HG03108 (cell line): Measurements from ENCODE around the gene MAN2B1.
A peak's percentile ranks its signal among the peaks of the same experiment; 100 is the strongest.
"Not testable (repeated sequence)": the region's sequence is repeated elsewhere in the genome, so short reads cannot be mapped to it uniquely, and the experiment has no call there.

Experiments
- ATAC-seq: cut with Tn5 transposase; IDR thresholded peaks from one replicate; pipeline ENCODE4 v1.9.1; 2021; ENCODE audit warnings: moderate library complexity; ENCODE audit not compliant: unreplicated experiment

MAN2B1 gene

GRCh38 chr19:12623361-12624031 lies 43.0 kb downstream of the MAN2B1 start:
- ATAC-seq = no peak

GRCh38 chr19:12621253-12622024 lies 45.1 kb downstream of the MAN2B1 start:
- not testable (repeated sequence) for ATAC-seq

GRCh38 chr19:12617646-12618045 lies 48.9 kb downstream of the MAN2B1 start:
- no peak for ATAC-seq

- no peak for ATAC-seq
Observed at GRCh38 chr19:12611361-12611699, 55.2 kb downstream of the MAN2B1 start.

GRCh38 chr19:12610540-12611360 lies 55.8 kb downstream of the MAN2B1 start, which contains the start of the genes ZNF490 and ZNF791:
Gene ZNF490 (minus strand): TSS chr19:12610813. CDS start chr19:12610680, 133 bp downstream.
Gene ZNF791 (plus strand): TSS chr19:12610920. CDS start chr19:12611080, 160 bp downstream.
- peak; percentile 70 for ATAC-seq

GRCh38 chr19:12607631-12608030 lies 58.9 kb downstream of the MAN2B1 start:
- no peak for ATAC-seq

GRCh38 chr19:12606796-12607195 lies 59.7 kb downstream of the MAN2B1 start:
- ATAC-seq = no peak

GRCh38 chr19:12603714-12604113 lies 62.8 kb downstream of the MAN2B1 start:
- peak; percentile 77 for ATAC-seq

- no peak for ATAC-seq
Observed at GRCh38 chr19:12597594-12597993, 68.9 kb downstream of the MAN2B1 start.

- no peak for ATAC-seq
Observed at GRCh38 chr19:12596927-12597548, 69.5 kb downstream of the MAN2B1 start.
